CD4-positive, alpha-beta T cell (primary cell): Measurements from ENCODE around the gene GPSM3. TPM values are rescaled to one million over a fixed set of nuclear protein-coding genes. Genes with fewer than 3 reads are reported as not detected.
A peak's percentile ranks its signal among the peaks of the same experiment; 100 is the strongest.
"Not testable (repeated sequence)": the region's sequence is repeated elsewhere in the genome, so short reads cannot be mapped to it uniquely, and the experiment has no call there.

Experiments used
- ATAC-seq: fragments of 200-7000 bp; cut with Tn5 transposase; one replicate; pipeline ENCODE4 v1.10.0; 2022; ENCODE audit warnings: mild to moderate bottlenecking; ENCODE audit not compliant: poor library complexity
- CTCF ChIA-PET: fragments of 350-600 bp; sonication (Branson Sonifier 250); formaldehyde crosslinking; loops from one replicate; lab custom pipeline; 2021; ENCODE audit warnings: antibody characterized with exemption, inconsistent platforms; lab: Charles Lee
- POLR2A ChIA-PET: fragments of 350-600 bp; sonication (Branson Sonifier 250); formaldehyde crosslinking; loops from one replicate; lab custom pipeline; 2021; ENCODE audit warnings: antibody characterized with exemption, inconsistent platforms; lab: Charles Lee
- DNase-seq, 14 experiments: peaks; one replicate each; pipeline ENCODE4 v3.0.0-alpha.2; 2013 to 2020; ENCODE audit warnings: mixed read lengths in 2 of 14
- H3K27ac ChIP-seq, 2 donors: one replicate each; pipeline versions ENCODE4 v1.5.1 to v1.7.0; 2013; ENCODE audit warnings: low read length in 2 of 2, low read depth in 1 of 2, mild to moderate bottlenecking in 1 of 2
- H3K27me3 ChIP-seq, 2 experiments: 1 replicate in 1 of 2; 2 replicates in 1 of 2; pipeline versions ENCODE4 v1.6.1 to v1.7.0; 2013; ENCODE audit warnings: low read length in 2 of 2, control low read depth in 1 of 2, mild to moderate bottlenecking in 1 of 2, moderate library complexity in 1 of 2; ENCODE audit not compliant: insufficient read depth in 2 of 2, control insufficient read depth in 1 of 2
- H3K36me3 ChIP-seq: one replicate; pipeline ENCODE4 v1.6.1; 2013; ENCODE audit warnings: low read length, control low read depth; ENCODE audit not compliant: insufficient read depth
- H3K4me1 ChIP-seq: one replicate; pipeline ENCODE4 v1.6.1; 2013; ENCODE audit warnings: low read length, control low read depth; ENCODE audit not compliant: insufficient read depth
- H3K4me3 ChIP-seq: one replicate; pipeline ENCODE4 v1.5.1; 2013; ENCODE audit warnings: mild to moderate bottlenecking, low read length, moderate library complexity
- H3K9me3 ChIP-seq, 2 experiments: 1 replicate in 1 of 2; 2 replicates in 1 of 2; pipeline versions ENCODE4 v1.6.1 to v1.7.0; 2013; ENCODE audit warnings: low read length in 2 of 2, mild to moderate bottlenecking in 2 of 2, control low read depth in 1 of 2, moderate library complexity in 1 of 2; ENCODE audit not compliant: control insufficient read depth in 1 of 2, insufficient read depth in 1 of 2
- H3K27ac Mint-ChIP-seq: one replicate; pipeline ENCODE4 v1.8.0; 2020; ENCODE audit warnings: mixed read lengths
- H3K27me3 Mint-ChIP-seq: one replicate; pipeline ENCODE4 v1.8.0; 2021; ENCODE audit warnings: mixed read lengths
- H3K36me3 Mint-ChIP-seq: one replicate; pipeline ENCODE4 v1.8.0; 2021; ENCODE audit warnings: low read depth, mixed read lengths
- H3K4me1 Mint-ChIP-seq: one replicate; pipeline ENCODE4 v1.8.0; 2021; ENCODE audit warnings: low read depth, mixed read lengths
- H3K4me3 Mint-ChIP-seq: one replicate; pipeline ENCODE4 v1.8.0; 2020; ENCODE audit warnings: mild to moderate bottlenecking, mixed read lengths
- H3K9me3 Mint-ChIP-seq: one replicate; pipeline ENCODE4 v1.8.0; 2020; ENCODE audit warnings: mixed read lengths
- intact Hi-C, 2 experiments: fragments of 100-400 bp; cut with DNase I in 1 of 2; cut with micrococcal nuclease in 1 of 2; formaldehyde crosslinking; loops; one replicate each; pipeline versions ENCODE4 v1.15.1 to v1.9.0; 2023 to 2025; cut with DNase I, micrococcal nuclease
- total RNA-seq, 174 experiments: library from RNA in 2 of 174; stranded (reverse) in 2 of 174; gene quantifications; one replicate each; pipeline ENCODE4 v1.2.3 and lab custom pipeline; 2021 to 2026
- TF ChIP-seq, protein P1 (sequence below): fragments of 200-600 bp; IDR thresholded peaks from one replicate; pipeline ENCODE4 v1.8.0; 2022; ENCODE audit warnings: antibody characterized with exemption, mild to moderate bottlenecking

GPSM3 gene
- total RNA-seq, 2 experiments from 2014 or later: 190 to 202 TPM

DNA sequence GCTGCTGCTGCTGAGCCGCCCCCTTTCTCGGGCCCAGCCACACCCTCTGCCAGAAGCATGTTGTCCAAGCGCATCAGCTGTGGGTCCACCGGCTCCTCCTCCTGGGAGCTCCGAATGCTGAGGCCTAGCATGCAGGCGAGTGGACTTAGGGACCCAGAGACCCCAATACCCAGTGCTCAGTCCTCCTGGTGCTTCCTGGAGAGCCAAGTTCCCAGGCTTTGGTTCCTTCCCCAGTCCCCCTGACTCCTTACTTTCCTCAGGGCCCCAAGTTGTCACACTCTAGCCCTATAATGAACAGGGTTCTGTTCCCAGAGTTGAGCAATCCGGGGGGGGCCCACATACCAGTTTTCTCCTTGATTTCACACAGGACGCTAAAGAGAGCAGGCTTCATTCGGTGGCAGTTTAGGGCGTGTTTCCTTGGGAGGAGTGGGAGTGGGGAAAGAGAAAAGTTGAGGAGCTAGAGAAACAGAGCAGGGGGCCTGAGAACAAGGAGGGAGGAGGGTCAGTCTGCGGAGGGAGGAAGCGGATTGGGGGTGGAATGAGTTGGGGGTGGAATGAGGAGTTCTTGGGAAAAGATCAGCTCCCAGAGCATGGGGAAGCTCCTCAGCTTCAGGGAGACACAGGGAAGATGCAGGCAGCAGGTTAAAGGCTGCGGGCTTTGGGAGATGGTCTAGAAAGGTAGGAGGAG lies 3.9 kb downstream of the GPSM3 start:
- peaks cover 78% of the 10 kb centered on the region for H3K36me3 Mint-ChIP-seq

DNA sequence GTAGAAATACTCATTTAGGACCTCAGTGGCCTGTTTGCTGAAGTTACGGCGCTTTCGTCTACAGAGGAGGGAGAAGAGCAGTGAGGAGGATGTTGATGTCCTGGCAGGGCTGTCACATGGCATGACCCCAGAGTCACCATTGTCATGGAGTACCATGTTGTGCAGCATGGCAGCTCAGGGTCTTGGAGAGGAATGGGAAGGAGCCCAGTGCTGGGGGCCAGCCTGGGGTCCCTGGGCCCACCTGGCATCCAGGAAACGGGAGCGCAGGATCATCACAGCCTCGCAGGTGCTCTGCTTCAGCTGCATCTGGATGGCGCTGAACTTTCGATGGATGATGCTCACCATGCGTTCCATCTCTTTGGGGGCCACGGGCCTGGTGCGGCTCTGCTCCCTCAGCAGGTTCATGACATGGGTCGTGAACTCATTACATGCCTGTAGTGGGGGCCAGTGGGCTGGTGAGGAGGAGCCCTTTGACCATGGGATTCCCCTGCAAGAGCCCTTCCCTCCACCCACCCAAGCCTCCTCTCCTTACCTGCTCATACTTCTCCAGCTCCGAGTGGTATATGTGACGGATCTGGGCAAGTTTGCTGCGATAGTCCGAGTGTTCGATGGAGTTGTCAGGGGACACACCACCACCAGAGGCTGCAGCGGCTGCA lies 4.6 kb downstream of the GPSM3 start:
- Histone ChIP-seq H3K4me1 (peaks cover 54% of the 10 kb centered on the region), H3K4me3 (peak overlapping the region; percentile 96), H3K27ac (peak overlapping the region; percentile 72 to 93), H3K36me3 (peaks cover 57% of the 10 kb centered on the region)
- CTCF ChIA-PET, ATAC-seq, intact Hi-C loops, H3K9me3 ChIP-seq, H3K27me3 ChIP-seq, DNase-seq, H3K27me3 Mint-ChIP-seq, H3K9me3 Mint-ChIP-seq: not testable (repeated sequence)
- peaks cover 48% of the 10 kb centered on the region for H3K4me1 Mint-ChIP-seq
- peak overlapping the region; percentile 91 for H3K27ac Mint-ChIP-seq
- peaks cover 80% of the 10 kb centered on the region for H3K36me3 Mint-ChIP-seq
- H3K4me3 Mint-ChIP-seq: peak overlapping the region; percentile 82
- POLR2A ChIA-PET: interaction anchor here (0.9 to 12.1 kb wide), 3 partner anchors 8 to 784 kb away, joined by 3 to 242 read pairs (median 11); partner anchors contain the start of genes AGPAT1 and RNF5

More for the DNA sequence above, 3.9 kb downstream of the GPSM3 start:
- ATAC-seq (no peak), DNase-seq (no peak)
- Histone ChIP-seq H3K4me3 (peak overlapping the region; percentile 96), H3K27me3 (no peaks in the 10 kb centered on the region), H3K4me1 (peaks cover 61% of the 10 kb centered on the region), H3K9me3 (no peaks in the 10 kb centered on the region), H3K36me3 (peaks cover 50% of the 10 kb centered on the region), H3K27ac (peak overlapping the region; percentile 72 to 93)
- ChIA-PET POLR2A (interaction anchor here (0.9 to 12.1 kb wide), 3 partner anchors 9 to 784 kb away, joined by 3 to 242 read pairs (median 4); partner anchors contain the start of genes AGPAT1 and RNF5), CTCF (no interaction called here)
- TF ChIP-seq, protein P1, sequence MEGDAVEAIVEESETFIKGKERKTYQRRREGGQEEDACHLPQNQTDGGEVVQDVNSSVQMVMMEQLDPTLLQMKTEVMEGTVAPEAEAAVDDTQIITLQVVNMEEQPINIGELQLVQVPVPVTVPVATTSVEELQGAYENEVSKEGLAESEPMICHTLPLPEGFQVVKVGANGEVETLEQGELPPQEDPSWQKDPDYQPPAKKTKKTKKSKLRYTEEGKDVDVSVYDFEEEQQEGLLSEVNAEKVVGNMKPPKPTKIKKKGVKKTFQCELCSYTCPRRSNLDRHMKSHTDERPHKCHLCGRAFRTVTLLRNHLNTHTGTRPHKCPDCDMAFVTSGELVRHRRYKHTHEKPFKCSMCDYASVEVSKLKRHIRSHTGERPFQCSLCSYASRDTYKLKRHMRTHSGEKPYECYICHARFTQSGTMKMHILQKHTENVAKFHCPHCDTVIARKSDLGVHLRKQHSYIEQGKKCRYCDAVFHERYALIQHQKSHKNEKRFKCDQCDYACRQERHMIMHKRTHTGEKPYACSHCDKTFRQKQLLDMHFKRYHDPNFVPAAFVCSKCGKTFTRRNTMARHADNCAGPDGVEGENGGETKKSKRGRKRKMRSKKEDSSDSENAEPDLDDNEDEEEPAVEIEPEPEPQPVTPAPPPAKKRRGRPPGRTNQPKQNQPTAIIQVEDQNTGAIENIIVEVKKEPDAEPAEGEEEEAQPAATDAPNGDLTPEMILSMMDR: no peak
- intact Hi-C loops: no loop called here
- Mint-ChIP-seq H3K27ac (peak overlapping the region; percentile 91), H3K9me3 (no peaks in the 10 kb centered on the region), H3K4me1 (peaks cover 54% of the 10 kb centered on the region), H3K4me3 (peak overlapping the region; percentile 98), H3K27me3 (no peaks in the 10 kb centered on the region)

DNA sequence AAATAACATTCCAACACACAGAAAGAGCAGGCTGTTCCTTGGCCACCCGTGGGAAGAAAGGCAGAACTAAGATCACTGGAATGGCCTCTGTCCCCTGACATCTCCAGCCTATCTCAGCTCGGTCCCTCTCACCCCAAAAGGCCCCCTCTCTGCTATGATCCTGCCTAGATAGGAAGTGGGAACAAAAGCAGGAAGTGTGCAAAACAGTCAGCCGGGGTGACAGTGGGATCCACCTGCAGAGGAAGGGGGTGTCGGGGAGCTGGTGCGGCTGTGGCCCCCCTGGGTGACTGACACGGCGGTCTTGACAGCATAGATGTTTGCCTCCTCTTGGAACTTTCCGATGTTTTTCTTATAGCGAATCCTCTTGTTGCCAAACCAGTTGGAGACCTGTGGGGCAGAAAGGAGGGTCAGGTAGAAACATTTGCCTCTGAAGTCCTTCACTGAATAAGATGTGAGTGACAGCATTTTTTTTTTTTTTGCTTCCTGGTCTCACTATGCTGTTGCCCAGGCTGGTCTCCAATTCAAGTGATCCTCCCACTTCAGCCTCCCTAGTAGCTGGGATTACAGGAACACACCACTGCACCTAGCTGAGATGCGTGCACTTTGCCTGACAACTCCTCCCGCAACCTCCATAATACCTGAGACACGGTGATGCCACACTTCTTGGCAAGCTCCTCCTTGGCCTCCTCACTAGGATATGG lies 5.3 kb downstream of the GPSM3 start:
- intact Hi-C loops: no loop called here
- Histone ChIP-seq H3K27ac (peak overlapping the region; percentile 54 to 69), H3K4me1 (peaks cover 58% of the 10 kb centered on the region), H3K27me3 (no peaks in the 10 kb centered on the region), H3K9me3 (no peaks in the 10 kb centered on the region), H3K4me3 (no peak overlapping the region), H3K36me3 (peaks cover 64% of the 10 kb centered on the region)
- ATAC-seq: no peak
- POLR2A ChIA-PET: interaction anchor here (0.9 to 12.1 kb wide), 3 partner anchors 8 to 785 kb away, joined by 3 to 242 read pairs (median 11); partner anchors contain the start of genes AGPAT1 and RNF5
- Mint-ChIP-seq H3K9me3 (no peaks in the 10 kb centered on the region), H3K27ac (peak overlapping the region; percentile 91), H3K36me3 (peaks cover 80% of the 10 kb centered on the region), H3K4me1 (peaks cover 45% of the 10 kb centered on the region), H3K4me3 (peak overlapping the region; percentile 82), H3K27me3 (no peaks in the 10 kb centered on the region)
- CTCF ChIA-PET: no interaction called here
- TF ChIP-seq, protein P1: no peak
- DNase-seq: peak in 1 of 14 experiments; percentile 31

DNA sequence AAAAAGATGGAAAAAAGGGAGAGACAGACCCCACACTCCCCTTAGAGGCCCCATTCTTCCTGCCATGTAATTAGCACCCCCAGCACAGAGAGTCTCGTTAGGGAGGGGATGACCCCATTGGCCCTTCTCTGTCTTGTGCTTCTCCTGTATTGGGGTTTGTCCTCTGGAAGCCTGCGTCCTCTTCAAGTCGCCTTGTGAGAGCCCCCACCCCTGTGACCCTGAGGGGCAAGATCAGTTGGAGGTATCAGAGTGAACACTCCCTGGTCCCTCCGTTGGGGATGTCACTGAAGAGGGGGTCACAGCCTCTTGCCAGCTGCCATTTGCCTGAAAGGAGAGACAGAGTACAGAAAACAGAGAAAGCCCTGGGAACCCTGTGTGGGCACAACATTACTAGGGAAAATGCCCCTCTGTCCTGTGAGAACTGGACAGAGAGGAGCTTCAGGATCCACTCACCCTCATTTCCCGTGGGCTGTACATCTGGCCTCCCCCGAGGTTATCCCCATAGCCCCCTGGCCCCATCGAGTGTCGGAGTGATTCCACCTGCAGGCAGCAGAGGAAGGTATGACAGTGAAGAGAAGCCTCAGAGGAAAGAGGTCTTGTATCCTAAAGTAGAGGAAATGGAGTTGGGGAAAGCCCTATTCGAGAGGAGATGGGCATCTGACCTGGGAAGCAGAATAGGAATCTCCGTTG lies 6.1 kb downstream of the GPSM3 start:
- H3K4me1 ChIP-seq: peaks cover 62% of the 10 kb centered on the region
- H3K4me3 ChIP-seq, DNase-seq, H3K27me3 Mint-ChIP-seq, H3K9me3 ChIP-seq, H3K9me3 Mint-ChIP-seq, intact Hi-C loops, CTCF ChIA-PET, H3K27me3 ChIP-seq, ATAC-seq: not testable (repeated sequence)
- POLR2A ChIA-PET: interaction anchor here (0.7 to 2.7 kb wide), 2 partner anchors 9 to 1109 kb away, joined by 4 to 11 read pairs; no protein-coding TSS in a partner anchor
- H3K4me3 Mint-ChIP-seq: peak overlapping the region; percentile 82
- H3K4me1 Mint-ChIP-seq: peaks cover 41% of the 10 kb centered on the region
- H3K36me3 Mint-ChIP-seq: peaks cover 80% of the 10 kb centered on the region
- H3K36me3 ChIP-seq: peaks cover 68% of the 10 kb centered on the region
- H3K27ac Mint-ChIP-seq: peak overlapping the region; percentile 91
- peak overlapping the region; percentile 54 to 69 for H3K27ac ChIP-seq

DNA sequence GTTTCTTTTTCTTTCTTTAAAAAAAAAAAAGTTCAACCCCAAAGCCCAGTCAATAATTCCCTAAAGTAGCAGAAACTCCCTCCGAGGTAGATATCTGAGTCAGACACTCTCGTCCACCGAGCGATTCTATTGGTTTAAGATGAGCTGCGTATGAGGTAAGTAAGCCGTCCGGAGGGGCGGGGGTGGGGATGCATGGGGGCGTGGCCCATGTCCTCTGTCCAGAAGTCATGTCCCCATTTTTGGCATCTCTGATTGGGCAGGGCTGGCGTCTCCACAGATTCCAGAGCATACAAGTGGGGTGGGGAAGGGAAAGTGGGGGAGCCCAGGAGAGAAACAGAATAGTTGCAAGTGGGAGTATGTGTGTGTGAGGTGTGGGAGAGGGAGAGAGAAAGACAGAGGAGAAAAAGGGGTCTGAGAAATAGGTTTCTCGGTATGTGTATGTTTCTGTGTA lies 6.7 kb downstream of the GPSM3 start:
- POLR2A ChIA-PET: interaction anchor here (0.7 to 2.7 kb wide), 2 partner anchors 10 to 1110 kb away, joined by 4 to 11 read pairs; no protein-coding TSS in a partner anchor
- H3K27me3 ChIP-seq, H3K9me3 ChIP-seq, H3K9me3 Mint-ChIP-seq, H3K4me3 ChIP-seq, CTCF ChIA-PET, intact Hi-C loops, H3K27me3 Mint-ChIP-seq: not testable (repeated sequence)
- Mint-ChIP-seq H3K36me3 (peaks cover 81% of the 10 kb centered on the region), H3K27ac (peak overlapping the region; percentile 91), H3K4me1 (peaks cover 42% of the 10 kb centered on the region), H3K4me3 (peak overlapping the region; percentile 82)
- peaks cover 62% of the 10 kb centered on the region for H3K4me1 ChIP-seq
- ATAC-seq: peak; percentile 54
- peak overlapping the region; percentile 54 to 69 for H3K27ac ChIP-seq
- DNase-seq: peak in 9 of 14 experiments; percentile 26 to 86 (median 50)
- peaks cover 69% of the 10 kb centered on the region for H3K36me3 ChIP-seq
